ENCODE measurements around the gene PACS1. TPM values are rescaled to one million over a fixed set of nuclear protein-coding genes. Genes with fewer than 3 reads are reported as not detected.

PACS1 gene
- total RNA-seq, 2 experiments from 2014 or later: 179 to 183 TPM

- peak; percentile 45 to 88 (median 66) for DNase-seq
- Histone ChIP-seq H3K36me3 (ENCODE audit: insufficient read depth, low read length) (peaks cover 7% of the 10 kb centered on the region), H3K9me3 (ENCODE audit: control insufficient read depth in 1 of 2, insufficient read depth in 1 of 2, low read length in 2 of 2) (no peaks in the 10 kb centered on the region), H3K27ac (ENCODE audit: low read depth in 1 of 2, low read length in 2 of 2) (peak overlapping the region; percentile 78 to 79), H3K27me3 (ENCODE audit: control insufficient read depth in 1 of 2, insufficient read depth in 2 of 2, low read length in 2 of 2) (no peaks in the 10 kb centered on the region), H3K4me1 (ENCODE audit: insufficient read depth, low read length) (peaks cover 69% of the 10 kb centered on the region), H3K4me3 (ENCODE audit: low read length) (peak overlapping the region; percentile 42)
- peak; percentile 95 for ATAC-seq (ENCODE audit: poor library complexity)
- intact Hi-C loops (cut with DNase I, micrococcal nuclease): loop anchor here (1.0 to 5.0 kb wide), 6 partner anchors 15 to 33 kb away; partner anchors contain the start of gene PACS1 (in 1 of the 2)
- POLR2A ChIA-PET: interaction anchor here (0.6 to 4.5 kb wide), 15 partner anchors 11 to 1088 kb away, joined by 3 to 56 read pairs (median 6); partner anchors contain the start of genes PACS1 and SF3B2
- Mint-ChIP-seq H3K9me3 (no peaks in the 10 kb centered on the region), H3K4me3 (peak overlapping the region; percentile 84), H3K27ac (peak overlapping the region; percentile 89), H3K27me3 (no peaks in the 10 kb centered on the region), H3K4me1 (ENCODE audit: low read depth) (peaks cover 69% of the 10 kb centered on the region), H3K36me3 (ENCODE audit: low read depth) (peaks cover 25% of the 10 kb centered on the region)
- CTCF ChIA-PET: interaction anchor here (1.5 to 2.3 kb wide), 4 partner anchors 10 to 58 kb away, joined by 3 to 13 read pairs (median 8); no protein-coding TSS in a partner anchor
- no peak for TF ChIP-seq CTCF (IDR thresholded peaks at IDR 0.05)
Observed at GRCh38 chr11:66100272-66101065, 30.4 kb downstream of the PACS1 start.

- Histone ChIP-seq H3K27ac (ENCODE audit: low read depth in 1 of 2, low read length in 2 of 2) (peak overlapping the region; percentile 78 to 79), H3K36me3 (ENCODE audit: insufficient read depth, low read length) (peaks cover 11% of the 10 kb centered on the region), H3K4me3 (ENCODE audit: low read length) (peak overlapping the region; percentile 42), H3K4me1 (ENCODE audit: insufficient read depth, low read length) (peaks cover 72% of the 10 kb centered on the region), H3K27me3 (ENCODE audit: control insufficient read depth in 1 of 2, insufficient read depth in 2 of 2, low read length in 2 of 2) (no peaks in the 10 kb centered on the region), H3K9me3 (ENCODE audit: control insufficient read depth in 1 of 2, insufficient read depth in 1 of 2, low read length in 2 of 2) (no peaks in the 10 kb centered on the region)
- Mint-ChIP-seq H3K36me3 (ENCODE audit: low read depth) (peaks cover 31% of the 10 kb centered on the region), H3K4me1 (ENCODE audit: low read depth) (peaks cover 75% of the 10 kb centered on the region), H3K27me3 (no peaks in the 10 kb centered on the region), H3K4me3 (peak overlapping the region; percentile 84), H3K27ac (peak overlapping the region; percentile 89), H3K9me3 (no peaks in the 10 kb centered on the region)
- DNase-seq (peak in 2 of 14 experiments; percentile 36 to 54), ATAC-seq (ENCODE audit: poor library complexity) (peak; percentile 64)
- no peak for TF ChIP-seq CTCF (IDR thresholded peaks at IDR 0.05)
- intact Hi-C loops (cut with DNase I, micrococcal nuclease): loop anchor here (1.0 to 5.0 kb wide), 5 partner anchors 14 to 34 kb away; partner anchors contain the start of gene PACS1 (in 1 of the 2)
- ChIA-PET POLR2A (interaction anchor here (0.6 to 4.5 kb wide), 14 partner anchors 12 to 1088 kb away, joined by 3 to 56 read pairs (median 6); partner anchors contain the start of genes PACS1 and SF3B2), CTCF (interaction anchor here (1.5 to 2.3 kb wide), 4 partner anchors 9 to 57 kb away, joined by 3 to 13 read pairs (median 8); no protein-coding TSS in a partner anchor)
Observed at GRCh38 chr11:66101066-66101464, 31.0 kb downstream of the PACS1 start.

GRCh38 chr11:66104057-66104638 is 34.1 kb downstream of the PACS1 start:
- Histone ChIP-seq H3K27me3 (ENCODE audit: control insufficient read depth in 1 of 2, insufficient read depth in 2 of 2, low read length in 2 of 2) (no peaks in the 10 kb centered on the region), H3K27ac (ENCODE audit: low read depth in 1 of 2, low read length in 2 of 2) (peak overlapping the region; percentile 14 to 36), H3K9me3 (ENCODE audit: control insufficient read depth in 1 of 2, insufficient read depth in 1 of 2, low read length in 2 of 2) (no peaks in the 10 kb centered on the region), H3K4me3 (ENCODE audit: low read length) (no peak overlapping the region), H3K4me1 (ENCODE audit: insufficient read depth, low read length) (peaks cover 89% of the 10 kb centered on the region), H3K36me3 (ENCODE audit: insufficient read depth, low read length) (peaks cover 16% of the 10 kb centered on the region)
- ATAC-seq (ENCODE audit: poor library complexity): no peak
- no peak for DNase-seq
- H3K4me1 Mint-ChIP-seq (ENCODE audit: low read depth): peaks cover 78% of the 10 kb centered on the region
- H3K4me3 Mint-ChIP-seq: peak overlapping the region; percentile 57
- intact Hi-C loops (cut with DNase I, micrococcal nuclease): loop anchor here in 1 of 2 experiments (5.0 kb wide), 1 partner anchor 37 kb away; no protein-coding TSS in a partner anchor
- peak overlapping the region; percentile 86 for H3K27ac Mint-ChIP-seq
- ChIA-PET POLR2A (interaction anchor here (0.6 to 4.5 kb wide), 2 partner anchors 13 to 24 kb away, joined by 3 to 56 read pairs; no protein-coding TSS in a partner anchor), CTCF (interaction anchor here (0.7 to 1.5 kb wide), 3 partner anchors 10 to 35 kb away, joined by 3 to 4 read pairs (median 3); no protein-coding TSS in a partner anchor)
- H3K9me3 Mint-ChIP-seq: no peaks in the 10 kb centered on the region
- no peak for TF ChIP-seq CTCF (IDR thresholded peaks at IDR 0.05)
- peaks cover 53% of the 10 kb centered on the region for H3K36me3 Mint-ChIP-seq (ENCODE audit: low read depth)
- no peaks in the 10 kb centered on the region for H3K27me3 Mint-ChIP-seq

Data from CD4-positive, alpha-beta T cell (primary cell).